Esophagus muscularis mucosa (tissue), 4 donors: ENCODE results near the gene PPM1D. TPM values are rescaled to one million over a fixed set of nuclear protein-coding genes. Genes with fewer than 3 reads are reported as not detected.

Experiments
- DNase-seq: peaks from one replicate; pipeline ENCODE4 v3.0.0-alpha.2; 2017; ENCODE audit errors: extremely low spot score
- H3K27ac ChIP-seq, 4 donors: fragments of 200-600 bp; sonication (generic); replicated peaks in 1 of 4; 1 replicate in 3 of 4; 2 replicates in 1 of 4; pipeline ENCODE4 v1.5.1; 2016 to 2019; ENCODE audit warnings: mild to moderate bottlenecking in 1 of 4
- H3K27me3 ChIP-seq, 4 donors: fragments of 200-600 bp; sonication (generic); one replicate each; pipeline versions ENCODE4 v1.5.1 to v1.6.0; 2016 to 2019
- H3K36me3 ChIP-seq, 4 donors: fragments of 200-600 bp; sonication (generic); one replicate each; pipeline ENCODE4 v1.5.1; 2016 to 2019
- H3K4me1 ChIP-seq, 4 donors: fragments of 200-600 bp; sonication (generic); one replicate each; pipeline ENCODE4 v1.5.1; 2016 to 2019
- H3K4me3 ChIP-seq, 4 donors: fragments of 200-600 bp; sonication (generic); 1 replicate in 2 of 4; 2 replicates in 2 of 4; pipeline ENCODE4 v1.5.1; 2016 to 2019; ENCODE audit warnings: mild to moderate bottlenecking in 4 of 4, moderate library complexity in 1 of 4
- H3K9me3 ChIP-seq, 4 donors: fragments of 200-600 bp; sonication (generic); 1 replicate in 3 of 4; 2 replicates in 1 of 4; pipeline ENCODE4 v1.5.1; 2016 to 2019
- EP300 ChIP-seq: sonication (generic); formaldehyde crosslinking; IDR thresholded peaks from one replicate; pipeline ENCODE4 v1.6.1; 2017; ENCODE audit warnings: antibody characterized with exemption
- POLR2A ChIP-seq: fragments of 450-650 bp; IDR thresholded peaks from one replicate; pipeline ENCODE4 v1.6.1; 2017; ENCODE audit warnings: antibody characterized with exemption, moderate library complexity, mild to moderate bottlenecking, low read depth
- POLR2AphosphoS5 ChIP-seq, 2 donors: sonication (generic); formaldehyde crosslinking; IDR thresholded peaks; one replicate each; pipeline ENCODE4 v1.6.1; 2017; ENCODE audit warnings: antibody characterized with exemption in 2 of 2
- WGBS: methylation state at CpG from one replicate; pipeline ENCODE4 v1.1.5; 2018; 5-methylcytosine and 5-hydroxymethylcytosine counted together
- intact Hi-C: fragments of 100-400 bp; cut with DNase I; formaldehyde crosslinking; loops from one replicate; pipeline ENCODE4 v1.15.1; 2023
- small RNA-seq, 3 donors: library from RNA; depleted of rRNA; stranded (forward); fragments of <200 nt; gene quantifications; one replicate each; pipeline ENCODE3, GENCODE V24; 2016
- total RNA-seq, 4 donors: library from RNA; depleted of rRNA; stranded (reverse); fragments of >200 nt; gene quantifications; one replicate each; pipeline versions ENCODE4 v1.1.0 to v1.2.1, GENCODE V29; 2016
- TF ChIP-seq, protein P1 (sequence below), 3 experiments: fragments of 200-600 bp in 2 of 3; fragments of 450-650 bp in 1 of 3; sonication (generic) in 2 of 3; IDR thresholded peaks; one replicate each; pipeline ENCODE4 v1.5.1; 2017 to 2019; ENCODE audit warnings: antibody characterized with exemption in 3 of 3, mild to moderate bottlenecking in 2 of 3, moderate library complexity in 1 of 3

PPM1D gene
- total RNA-seq, 4 donors from 2014 or later: 7.9 to 18.9 (median 13.0) TPM

GRCh38 chr17:60704170-60704569 is 104.2 kb downstream of the PPM1D start:
- Histone ChIP-seq H3K9me3 (no peaks in the 10 kb centered on the region), H3K27me3 (no peaks in the 10 kb centered on the region), H3K4me1 (no peaks in the 10 kb centered on the region), H3K4me3 (no peak overlapping the region), H3K36me3 (peaks cover 9 to 23% (median 14%) of the 10 kb centered on the region in 4 donors), H3K27ac (no peak overlapping the region)
- intact Hi-C loops: no loop called here
- WGBS: 89% methylated on average over 3 of the region's 3 CpGs
- TF ChIP-seq EP300: no peak
- TF ChIP-seq POLR2AphosphoS5 (IDR thresholded peaks at IDR 0.05): no peak
- no peak for TF ChIP-seq POLR2A
- DNase-seq: no peak

GRCh38 chr17:60712675-60713074 is 112.7 kb downstream of the PPM1D start:
- no peak for DNase-seq
- no peaks in the 10 kb centered on the region for H3K27me3 ChIP-seq
- H3K27ac ChIP-seq: no peak overlapping the region
- H3K4me1 ChIP-seq: no peaks in the 10 kb centered on the region
- H3K4me3 ChIP-seq: no peak overlapping the region
- peaks cover 16 to 44% (median 28%) of the 10 kb centered on the region in 4 donors for H3K36me3 ChIP-seq
- H3K9me3 ChIP-seq: no peaks in the 10 kb centered on the region
- no peak for TF ChIP-seq POLR2AphosphoS5 (IDR thresholded peaks at IDR 0.05)
- TF ChIP-seq, protein P1, sequence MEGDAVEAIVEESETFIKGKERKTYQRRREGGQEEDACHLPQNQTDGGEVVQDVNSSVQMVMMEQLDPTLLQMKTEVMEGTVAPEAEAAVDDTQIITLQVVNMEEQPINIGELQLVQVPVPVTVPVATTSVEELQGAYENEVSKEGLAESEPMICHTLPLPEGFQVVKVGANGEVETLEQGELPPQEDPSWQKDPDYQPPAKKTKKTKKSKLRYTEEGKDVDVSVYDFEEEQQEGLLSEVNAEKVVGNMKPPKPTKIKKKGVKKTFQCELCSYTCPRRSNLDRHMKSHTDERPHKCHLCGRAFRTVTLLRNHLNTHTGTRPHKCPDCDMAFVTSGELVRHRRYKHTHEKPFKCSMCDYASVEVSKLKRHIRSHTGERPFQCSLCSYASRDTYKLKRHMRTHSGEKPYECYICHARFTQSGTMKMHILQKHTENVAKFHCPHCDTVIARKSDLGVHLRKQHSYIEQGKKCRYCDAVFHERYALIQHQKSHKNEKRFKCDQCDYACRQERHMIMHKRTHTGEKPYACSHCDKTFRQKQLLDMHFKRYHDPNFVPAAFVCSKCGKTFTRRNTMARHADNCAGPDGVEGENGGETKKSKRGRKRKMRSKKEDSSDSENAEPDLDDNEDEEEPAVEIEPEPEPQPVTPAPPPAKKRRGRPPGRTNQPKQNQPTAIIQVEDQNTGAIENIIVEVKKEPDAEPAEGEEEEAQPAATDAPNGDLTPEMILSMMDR (IDR thresholded peaks at IDR 0.05): no peak
- TF ChIP-seq POLR2A: no peak
- TF ChIP-seq EP300: no peak
- intact Hi-C loops: loop anchor here (10.0 kb wide), 1 partner anchor 682 kb away; the partner anchor contains the start of gene TBX2
- WGBS: 92% methylated on average over 2 of the region's 2 CpGs

- Histone ChIP-seq H3K9me3 (no peaks in the 10 kb centered on the region), H3K27ac (no peak overlapping the region), H3K27me3 (no peaks in the 10 kb centered on the region), H3K4me1 (no peaks in the 10 kb centered on the region), H3K4me3 (no peak overlapping the region), H3K36me3 (peaks cover 7 to 35% (median 22%) of the 10 kb centered on the region in 4 donors)
- no peak for DNase-seq
- intact Hi-C loops: loop anchor here (10.0 kb wide), 1 partner anchor 681 kb away; the partner anchor contains the start of gene TBX2
- WGBS: 100% methylated on average over 2 of the region's 2 CpGs
- TF ChIP-seq EP300: no peak
- TF ChIP-seq POLR2A: no peak
- TF ChIP-seq, protein P1 (IDR thresholded peaks at IDR 0.05): no peak
- no peak for TF ChIP-seq POLR2AphosphoS5 (IDR thresholded peaks at IDR 0.05)
These were observed 113.6 kb downstream of the PPM1D start for GRCh38 chr17:60713608-60714007.

Small RNA genes within 50 kb of the gene (small RNA-seq; reads per million reads assigned to genes)
- gene AC011921.2 (0 reads per million in 3 donors), gene RN7SL606P (0 reads per million in 3 donors), gene RNU6-623P (0 reads per million in 3 donors)

Other genes starting within 250 kb of the PPM1D start
- gene USP32, start 208.1 kb upstream of the PPM1D start, total RNA-seq: 10 to 100 TPM; 42.3 to 65.8 (median 47.9) TPM
- not detected for gene CHCT1, start 177.7 kb upstream of the PPM1D start, total RNA-seq
- 10 to 100 TPM; 24.9 to 35.4 (median 27.9) TPM for gene APPBP2, start 74.0 kb upstream of the PPM1D start, total RNA-seq
- gene BCAS3, start 77.7 kb downstream of the PPM1D start, total RNA-seq: 10 to 100 TPM; 17.4 to 25.7 (median 19.5) TPM